Measurements from ENCODE around the gene BAIAP3. TPM values are rescaled to one million over a fixed set of nuclear protein-coding genes. Genes with fewer than 3 reads are reported as not detected.

The BAIAP3 gene
- 1 to 10 TPM; 1.3 to 4.2 (median 2.3) TPM for total RNA-seq

GRCh38 chr16:1333149-1333812 is at the start of gene BAIAP3:
TSS of gene BAIAP3 (plus strand) at chr16:1333645. CDS start at chr16:1338550, 4,905 bp downstream.
- H3K9me3 ChIP-seq = peaks cover 0 to 7% (median 3%) of the 10 kb centered on the region in 4 donors
- TF ChIP-seq POLR2AphosphoS5 (IDR thresholded peaks at IDR 0.05) (peak in 1 of 2 donors; percentile 21), CTCF (IDR thresholded peaks at IDR 0.05) (no peak), POLR2A (IDR thresholded peaks at IDR 0.05; ENCODE audit: low read depth) (no peak)
- intact Hi-C loops (cut with DNase I) = no loop called here
- peaks cover 8 to 81% (median 36%) of the 10 kb centered on the region in 4 donors for H3K27me3 ChIP-seq
- WGBS = 1% methylated on average over 18 of the region's 83 CpGs
- H3K4me3 ChIP-seq = peak within 1 kb of the TSS; percentile 43 to 56 (median 48)
- no peak for DNase-seq (ENCODE audit: extremely low spot score)
- peaks cover 28 to 42% (median 37%) of the 10 kb centered on the region in 4 donors for H3K4me1 ChIP-seq
- no peak within 1 kb of the TSS for H3K27ac ChIP-seq (replicated peaks in 1 of 4)
- H3K36me3 ChIP-seq = no peaks in the 10 kb centered on the region

GRCh38 chr16:1283996-1284616 is 49.3 kb upstream of the BAIAP3 start:
- Histone ChIP-seq H3K4me1 (peaks cover 0 to 7% (median 3%) of the 10 kb centered on the region in 4 donors), H3K27ac (replicated peaks in 1 of 4) (no peak overlapping the region), H3K4me3 (no peak overlapping the region), H3K36me3 (no peaks in the 10 kb centered on the region), H3K9me3 (no peaks in the 10 kb centered on the region), H3K27me3 (peaks cover 4 to 93% (median 15%) of the 10 kb centered on the region in 4 donors)
- TF ChIP-seq POLR2A (IDR thresholded peaks at IDR 0.05; ENCODE audit: low read depth) (no peak), CTCF (IDR thresholded peaks at IDR 0.05) (no peak), EP300 (IDR thresholded peaks at IDR 0.05) (no peak), POLR2AphosphoS5 (IDR thresholded peaks at IDR 0.05) (no peak)
- intact Hi-C loops (cut with DNase I) = no loop called here
- no peak for DNase-seq (ENCODE audit: extremely low spot score)
- WGBS = 72% methylated on average over 16 of the region's 16 CpGs

- Histone ChIP-seq H3K27ac (replicated peaks in 1 of 4) (no peak overlapping the region), H3K27me3 (peaks cover 4 to 97% (median 29%) of the 10 kb centered on the region in 4 donors), H3K36me3 (no peaks in the 10 kb centered on the region), H3K4me3 (no peak overlapping the region), H3K9me3 (no peaks in the 10 kb centered on the region), H3K4me1 (peaks cover 0 to 14% (median 7%) of the 10 kb centered on the region in 4 donors)
- intact Hi-C loops (cut with DNase I) = no loop called here
- 70% methylated on average over 31 of the region's 38 CpGs for WGBS
- no peak for DNase-seq (ENCODE audit: extremely low spot score)
- TF ChIP-seq POLR2AphosphoS5 (IDR thresholded peaks at IDR 0.05) (no peak), EP300 (IDR thresholded peaks at IDR 0.05) (no peak), CTCF (IDR thresholded peaks at IDR 0.05) (no peak), POLR2A (IDR thresholded peaks at IDR 0.05; ENCODE audit: low read depth) (no peak)
These were observed 47.6 kb upstream of the BAIAP3 start for GRCh38 chr16:1285669-1286512.

- no peak overlapping the region for H3K4me3 ChIP-seq
- TF ChIP-seq POLR2A (IDR thresholded peaks at IDR 0.05; ENCODE audit: low read depth) = no peak
- no peak for TF ChIP-seq POLR2AphosphoS5 (IDR thresholded peaks at IDR 0.05)
- TF ChIP-seq EP300 (IDR thresholded peaks at IDR 0.05) = no peak
- no peak for TF ChIP-seq CTCF (IDR thresholded peaks at IDR 0.05)
- intact Hi-C loops (cut with DNase I) = no loop called here
- H3K36me3 ChIP-seq = no peaks in the 10 kb centered on the region
- WGBS = 87% methylated on average over 18 of the region's 25 CpGs
- H3K4me1 ChIP-seq = peaks cover 0 to 14% (median 7%) of the 10 kb centered on the region in 4 donors
- H3K9me3 ChIP-seq = no peaks in the 10 kb centered on the region
- H3K27me3 ChIP-seq = peaks cover 4 to 99% (median 33%) of the 10 kb centered on the region in 4 donors
- DNase-seq (ENCODE audit: extremely low spot score) = no peak
- no peak overlapping the region for H3K27ac ChIP-seq (replicated peaks in 1 of 4)
These were observed 46.8 kb upstream of the BAIAP3 start for GRCh38 chr16:1286513-1287094.

Data from esophagus muscularis mucosa (tissue), 4 donors.